IPS-NIHi11 (cell line): ENCODE results near the gene CISH.

Experiments
- DNase-seq: peaks from one replicate; pipeline ENCODE4 v3.0.0; 2012; ENCODE audit warnings: mixed read lengths, low spot score

Gene CISH

DNA sequence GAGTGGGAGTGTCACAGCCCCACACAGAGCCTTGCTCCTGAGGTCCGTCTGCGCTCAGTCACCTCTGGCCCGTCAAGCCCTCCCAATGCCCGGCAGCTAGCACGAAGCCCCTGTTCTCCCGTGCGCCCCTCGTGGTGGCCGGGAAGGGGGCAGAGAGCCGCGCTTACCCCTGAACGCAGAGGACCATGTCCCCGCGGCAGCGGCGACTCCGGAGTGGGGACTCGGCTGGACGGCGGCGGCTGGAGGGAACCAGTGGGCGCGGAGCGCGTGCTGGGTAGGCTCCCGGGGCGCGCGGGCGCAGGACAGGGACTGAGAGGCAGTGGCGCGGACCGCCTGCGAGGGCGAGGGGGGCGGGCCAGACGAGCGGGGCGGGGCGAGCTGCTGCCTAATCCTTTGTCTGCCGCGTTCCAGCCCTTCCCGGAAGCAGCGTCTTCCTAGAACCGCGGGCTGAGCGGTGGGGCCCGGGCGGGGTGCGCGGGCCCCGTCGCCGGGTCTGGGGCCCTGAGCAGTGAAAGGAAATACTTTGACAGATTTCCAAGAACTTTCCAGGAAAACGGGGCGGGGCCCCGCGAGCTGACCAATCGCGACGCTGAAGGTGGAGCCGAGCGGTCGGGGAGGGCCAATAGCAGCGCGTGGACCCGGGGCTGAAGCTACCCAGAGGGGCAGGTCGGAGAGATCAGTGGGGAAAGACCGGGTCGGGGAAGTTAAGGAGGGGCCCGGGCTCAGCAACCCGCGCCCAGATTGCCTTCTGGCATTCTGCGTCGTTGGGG is at the start of gene CISH:
TSS of gene CISH (minus strand) at position 311 of the 770 bp plus-strand sequence. CDS start at position 187, 124 bp downstream.
- peak; percentile 92 for DNase-seq

GRCh38 chr3:50660386-50660785 is 48.8 kb upstream of the CISH start:
- DNase-seq, result no peak

- DNase-seq, result no peak
Measured at GRCh38 chr3:50658831-50659230, 47.3 kb upstream of the CISH start.

GRCh38 chr3:50658416-50658815 is 46.8 kb upstream of the CISH start:
- no peak for DNase-seq

DNA sequence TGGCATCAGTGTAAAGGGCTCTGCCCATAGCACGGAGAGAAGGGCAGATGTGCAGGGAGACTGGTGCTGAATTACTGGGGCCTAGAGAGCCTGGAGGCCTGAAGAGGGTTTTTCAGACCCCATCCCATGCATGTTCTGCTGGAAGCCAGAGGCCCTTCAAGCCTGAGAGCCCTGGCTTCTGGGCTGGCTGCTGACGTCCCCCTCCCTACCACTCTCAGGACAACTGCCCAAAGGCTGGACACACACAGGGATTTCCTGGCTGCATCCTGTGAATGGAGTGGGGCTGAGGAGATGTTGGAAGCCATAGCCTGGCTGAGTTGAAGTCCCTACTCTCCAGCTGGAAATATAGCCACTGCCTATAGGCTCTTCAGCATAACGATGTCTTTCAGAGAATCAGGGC is 46.2 kb upstream of the CISH start:
- no peak for DNase-seq

- no peak for DNase-seq
Measured at GRCh38 chr3:50657407-50657806, 45.8 kb upstream of the CISH start.

- DNase-seq, result no peak
Measured at GRCh38 chr3:50656417-50657195, 45.0 kb upstream of the CISH start.

DNA sequence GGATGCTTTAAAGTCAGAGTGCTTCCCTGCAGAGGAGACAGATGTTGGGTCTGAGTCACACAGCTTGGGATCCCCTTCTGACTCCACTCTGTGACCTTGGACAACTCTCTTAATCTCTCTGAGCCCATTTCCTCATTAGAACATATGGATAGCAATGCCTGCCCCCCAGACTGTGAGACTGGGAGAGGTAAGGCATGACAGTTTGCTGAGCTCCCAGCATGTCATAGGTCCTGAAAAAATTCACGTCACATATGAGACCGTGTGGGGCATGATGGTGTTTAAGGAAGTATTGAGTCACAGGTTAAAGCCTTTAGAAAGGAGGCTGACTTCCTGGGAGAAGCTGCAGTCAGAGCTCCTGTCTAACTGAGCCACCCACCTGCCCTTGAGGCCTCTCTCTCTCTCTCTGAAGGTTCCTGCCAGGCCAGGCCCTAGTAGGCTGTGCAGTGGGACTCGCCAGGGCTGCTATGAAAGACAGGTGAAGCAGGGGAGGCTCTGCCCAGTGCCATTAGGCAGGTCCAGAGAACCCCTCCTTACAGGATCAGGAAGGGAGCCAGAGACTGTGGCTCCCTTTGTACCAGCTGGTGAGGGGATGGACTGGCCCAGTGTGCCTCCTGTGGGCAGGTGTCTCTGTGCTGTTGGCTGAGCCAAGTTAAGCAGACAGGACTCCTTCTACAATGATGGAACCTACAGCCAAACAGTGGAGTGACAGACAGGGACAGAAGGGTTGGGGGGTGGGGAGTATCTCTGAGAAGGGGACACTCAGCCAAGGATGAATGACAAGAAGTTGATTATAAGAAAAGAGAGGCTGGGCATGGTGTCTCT is 43.6 kb upstream of the CISH start:
- no peak for DNase-seq

GRCh38 chr3:50653937-50654595 is 42.5 kb upstream of the CISH start:
- no peak for DNase-seq

GRCh38 chr3:50652709-50653108 is 41.1 kb upstream of the CISH start:
- DNase-seq, result peak; percentile 62

DNA sequence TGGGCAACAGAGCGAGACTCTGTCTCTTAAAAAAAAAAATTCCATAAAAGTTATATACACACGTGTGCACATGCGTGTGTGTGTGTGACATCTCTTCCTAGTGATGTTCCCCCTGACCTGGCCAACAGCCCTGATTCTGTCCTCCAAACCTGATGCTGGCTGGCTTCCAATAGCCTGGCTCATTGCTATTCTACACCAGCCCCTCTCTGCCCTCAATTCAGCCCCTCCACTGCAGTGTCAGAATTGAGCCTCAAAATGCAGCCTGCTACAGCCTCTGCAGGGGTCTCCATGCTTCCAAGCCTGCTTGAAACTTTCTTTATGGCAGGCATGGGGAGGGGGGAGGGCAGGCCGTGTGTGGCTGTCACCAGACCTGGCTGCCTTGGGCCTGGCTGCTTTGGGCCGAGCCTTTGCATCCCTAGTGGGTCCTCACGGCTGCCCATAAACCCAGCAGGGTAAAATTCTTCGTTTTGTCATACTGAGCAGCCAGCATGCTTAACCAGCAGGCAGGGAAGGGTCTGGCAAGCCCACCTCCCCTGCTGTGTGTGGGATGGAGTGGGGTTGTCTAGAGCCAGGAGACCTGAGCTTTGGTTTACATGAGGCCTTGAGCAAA is 40.5 kb upstream of the CISH start:
- DNase-seq, result peak; percentile 43

DNA sequence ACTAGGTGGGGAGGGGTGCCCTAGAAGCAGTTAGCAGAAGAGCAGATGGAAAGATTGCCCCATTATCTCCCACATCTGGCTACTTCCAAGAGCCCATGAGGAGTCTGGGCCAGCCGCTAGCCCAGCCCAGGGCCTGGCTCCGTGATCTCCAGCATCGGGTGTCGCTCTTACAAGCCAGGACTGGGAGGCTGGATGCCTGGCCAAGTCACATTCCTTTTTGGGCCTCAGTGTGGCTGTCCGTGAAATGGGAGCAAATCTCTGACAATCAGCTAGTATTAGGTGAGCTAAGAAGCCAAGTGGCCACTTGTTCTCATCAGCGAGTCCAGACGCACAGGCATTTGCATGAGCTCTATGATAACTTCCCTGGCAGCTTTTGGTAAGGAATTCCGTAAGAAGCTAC is 39.9 kb upstream of the CISH start:
- no peak for DNase-seq

DNA sequence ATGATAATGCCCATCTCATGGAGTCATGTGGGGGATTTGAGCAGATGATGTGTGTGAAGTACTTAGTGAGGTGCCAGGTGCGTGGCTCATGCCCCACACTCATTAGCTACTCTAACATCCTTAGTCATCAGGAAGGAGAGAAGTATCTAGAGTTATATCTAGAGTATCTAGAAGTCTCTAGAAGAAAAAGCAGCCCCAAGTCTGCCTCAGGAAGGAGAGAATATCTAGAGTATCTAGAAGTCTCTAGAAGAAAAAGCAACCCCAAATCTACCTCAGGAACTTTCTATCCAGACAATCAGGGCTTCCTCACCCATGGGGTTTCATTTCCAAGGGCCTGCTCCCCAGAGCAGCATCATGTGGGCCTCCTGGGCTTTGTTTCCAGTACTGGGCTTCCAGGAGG is 38.4 kb upstream of the CISH start:
- no peak for DNase-seq

GRCh38 chr3:50649451-50649931 is 37.9 kb upstream of the CISH start:
- no peak for DNase-seq

- no peak for DNase-seq
Measured at GRCh38 chr3:50648944-50649343, 37.4 kb upstream of the CISH start.

DNA sequence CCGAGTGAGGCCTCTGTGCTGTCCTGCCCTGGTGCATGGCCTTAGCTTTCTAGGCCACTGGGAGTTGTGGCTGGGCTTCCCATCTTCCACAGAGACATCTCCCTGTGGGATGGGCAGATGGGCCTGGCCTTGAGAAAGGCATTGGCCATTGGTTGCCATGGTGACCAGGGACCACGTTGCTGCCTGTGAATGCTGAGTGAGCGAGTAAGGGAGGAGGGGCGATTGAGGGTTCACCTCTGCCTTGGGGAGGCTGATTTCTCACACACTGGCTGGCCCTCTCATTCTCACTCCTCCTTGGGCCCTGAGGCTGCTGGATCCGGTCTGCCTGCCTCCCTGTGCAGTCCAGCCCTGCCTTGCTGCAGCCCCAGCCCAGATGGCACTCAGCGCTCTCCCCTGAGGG is 36.7 kb upstream of the CISH start:
- DNase-seq, result peak; percentile 57

DNA sequence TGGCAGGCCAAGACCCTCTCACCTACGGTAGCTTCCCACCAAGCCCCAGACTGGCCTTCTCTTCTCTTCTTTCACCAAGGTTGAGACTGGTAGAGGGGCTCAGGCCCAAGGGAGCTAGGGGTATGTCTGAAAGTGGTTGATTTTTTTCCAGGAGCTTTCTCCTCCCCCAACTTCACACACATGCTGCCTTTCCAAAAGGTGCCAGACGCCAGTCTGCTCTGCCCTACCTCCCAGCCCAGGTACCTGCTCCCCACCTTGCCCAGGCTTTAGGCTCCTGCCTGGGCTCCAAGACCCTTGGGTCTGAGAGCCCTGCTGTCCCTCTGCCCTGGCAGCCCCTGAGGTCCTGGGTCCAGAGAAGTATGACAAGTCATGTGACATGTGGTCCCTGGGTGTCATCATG is 33.8 kb upstream of the CISH start:
- DNase-seq, result no peak

DNA sequence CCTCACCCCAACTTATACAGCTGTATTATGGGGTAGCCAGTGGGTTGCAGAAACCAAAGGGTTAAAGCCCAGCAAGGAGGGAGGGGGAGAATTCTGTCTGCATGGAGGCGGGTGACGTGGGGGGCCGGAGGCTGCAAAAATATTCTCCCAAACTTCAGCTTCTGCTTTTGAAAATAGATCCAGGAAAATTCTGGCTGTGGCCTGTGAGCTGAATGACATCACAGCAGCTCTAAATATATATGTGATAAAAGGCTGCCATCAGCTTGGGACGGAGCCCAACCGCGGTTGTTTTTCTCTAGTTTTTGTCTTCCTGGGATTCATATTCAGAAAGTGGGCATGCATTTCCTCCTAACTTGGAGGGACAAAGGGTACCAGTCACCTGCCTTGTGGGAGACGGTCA is 33.0 kb upstream of the CISH start:
- no peak for DNase-seq

GRCh38 chr3:50642382-50642781 is 30.8 kb upstream of the CISH start:
- DNase-seq, result no peak

- DNase-seq, result no peak
Measured at GRCh38 chr3:50639055-50639494, 27.5 kb upstream of the CISH start.

GRCh38 chr3:50637945-50638344 is 26.4 kb upstream of the CISH start:
- DNase-seq, result no peak
